Measurements from ENCODE around the gene EGFL7. TPM values are rescaled to one million over a fixed set of nuclear protein-coding genes. Genes with fewer than 3 reads are reported as not detected.

EGFL7 gene
- total RNA-seq, 1 experiment from 2014 or later: 54.6 TPM

GRCh38 chr9:136662326-136662655 lies 425 bp upstream of the EGFL7 start:
- TF ChIP-seq ATF6 (CRISPR knock-in tag; IDR thresholded peaks at IDR 0.05) (no peak), HMGA2 (CRISPR knock-in tag; IDR thresholded peaks at IDR 0.05) (no peak), MLX (CRISPR knock-in tag; IDR thresholded peaks at IDR 0.05) (no peak), E2F4 (CRISPR knock-in tag; IDR thresholded peaks at IDR 0.05; ENCODE audit: borderline replicate concordance, low read depth) (no peak), CBFB (CRISPR knock-in tag; IDR thresholded peaks at IDR 0.05; ENCODE audit: low read depth) (no peak), PREB (CRISPR knock-in tag; IDR thresholded peaks at IDR 0.05; ENCODE audit: borderline replicate concordance) (no peak), ETV6 (CRISPR knock-in tag; IDR thresholded peaks at IDR 0.05) (no peak), CDX4 (CRISPR knock-in tag; IDR thresholded peaks at IDR 0.05; ENCODE audit: borderline replicate concordance) (no peak), E2F1 (CRISPR knock-in tag; IDR thresholded peaks at IDR 0.05) (no peak), NFATC4 (CRISPR knock-in tag; IDR thresholded peaks at IDR 0.05) (no peak), SMAD4 (CRISPR knock-in tag; IDR thresholded peaks at IDR 0.05) (no peak), ZNF425 (CRISPR knock-in tag; conservative IDR thresholded peaks at IDR 0.05) (no peak), ZNF512 (CRISPR knock-in tag; IDR thresholded peaks at IDR 0.05; ENCODE audit: borderline replicate concordance) (no peak), ZNF317 (CRISPR knock-in tag; IDR thresholded peaks at IDR 0.05; ENCODE audit: borderline replicate concordance, low read depth) (no peak), NR1H2 (CRISPR knock-in tag; IDR thresholded peaks at IDR 0.05) (no peak), ZSCAN18 (CRISPR knock-in tag; IDR thresholded peaks at IDR 0.05) (no peak), ZNF263 (CRISPR knock-in tag; IDR thresholded peaks at IDR 0.05; ENCODE audit: low read depth) (no peak)
- ChIA-PET POLR2A (no interaction called here), CTCF (interaction anchor here (1.2 to 2.4 kb wide), 2 partner anchors 10 to 299 kb away, joined by 3 to 16 read pairs; no protein-coding TSS in a partner anchor)
- H3K36me3 Mint-ChIP-seq: no peaks in the 10 kb centered on the region
- no peaks in the 10 kb centered on the region; the same call in 1 of the 2 replicates for H3K27me3 Mint-ChIP-seq (ENCODE audit: low read depth)
- ATAC-seq (no peak), DNase-seq (ENCODE audit: low spot score) (no peak)
- no peak overlapping the region for H3K4me3 Mint-ChIP-seq
- H3K27ac Mint-ChIP-seq: no peak overlapping the region
- no peaks in the 10 kb centered on the region for H3K9me3 Mint-ChIP-seq
- peaks cover 3% of the 10 kb centered on the region; the same call in 1 of the 2 replicates for H3K4me1 Mint-ChIP-seq
